ENCODE measurements around the gene JAZF1. TPM values are rescaled to one million over a fixed set of nuclear protein-coding genes. Genes with fewer than 3 reads are reported as not detected.

The JAZF1 gene
- total and polyA plus RNA-seq, 2 of the 4 experiments (the other 2 are of a cell fraction), result 8.4 to 10.5 TPM

GRCh38 chr7:28165961-28166955 lies 14.3 kb downstream of the JAZF1 start (continued):
- no peak for TF ChIP-seq CTCF (conservative IDR thresholded peaks at IDR 0.05; ENCODE audit: low read depth, low read length)
- TF ChIP-seq SMC3 (IDR thresholded peaks at IDR 0.05; ENCODE audit: low read depth, low read length), result no peak
- peak; percentile 93 for TF ChIP-seq CEBPB (IDR thresholded peaks at IDR 0.05; ENCODE audit: low read depth, low read length)

All from IMR-90 (cell line).